ENCODE data around the gene RFXAP. TPM values are rescaled to one million over a fixed set of nuclear protein-coding genes. Genes with fewer than 3 reads are reported as not detected.

RFXAP gene
- polyA plus RNA-seq, 1 of the 3 experiments (the other 2 are of a cell fraction), result 4.1 TPM

GRCh38 chr13:36774931-36775330, 44.1 kb upstream of the RFXAP start:
- POLR2A ChIA-PET, result no interaction called here
- Histone ChIP-seq H3K36me3 (replicated peaks in 1 of 2; ENCODE audit: control insufficient read depth in 1 of 2, insufficient read depth in 2 of 2, low read length in 1 of 2) (no peaks in the 10 kb centered on the region), H3K9me3 (no peaks in the 10 kb centered on the region), H3K27me3 (ENCODE audit: insufficient read depth) (no peaks in the 10 kb centered on the region), H3K9me2 (no peaks in the 10 kb centered on the region), H4K20me1 (ENCODE audit: insufficient read depth) (no peaks in the 10 kb centered on the region), H3F3A (replicated peaks; ENCODE audit: insufficient read depth) (no peaks in the 10 kb centered on the region), H3K9ac (no peak overlapping the region), H3K4me1 (ENCODE audit: control insufficient read depth in 1 of 2, insufficient read depth in 2 of 2, low read depth in 1 of 2, low read length in 1 of 2) (no peaks in the 10 kb centered on the region), H2AFZ (ENCODE audit: low read depth) (no peak overlapping the region), H3K4me2 (no peak overlapping the region), H3K4me3 (ENCODE audit: low read depth in 2 of 2, low read length in 1 of 2) (no peak overlapping the region), H3K27ac (ENCODE audit: low read depth in 2 of 2, low read length in 1 of 2) (no peak overlapping the region), H3K79me2 (ENCODE audit: insufficient read depth) (no peaks in the 10 kb centered on the region)
- TF ChIP-seq TCF12 (IDR thresholded peaks at IDR 0.05) (no peak), SIN3A (IDR thresholded peaks at IDR 0.05; ENCODE audit: borderline replicate concordance, low read depth, low read length) (no peak), MEF2A (IDR thresholded peaks at IDR 0.05; ENCODE audit: borderline replicate concordance, low read depth) (no peak)
- WGBS (ENCODE audit: low lambda C conversion rate), result 62% methylated on average over 5 of the region's 5 CpGs
- CTCF ChIA-PET, result no interaction called here
- DNase-seq, result no peak

GRCh38 chr13:36776175-36776574, 42.8 kb upstream of the RFXAP start:
- H3K9me3 ChIP-seq, result no peaks in the 10 kb centered on the region
- H3K4me2 ChIP-seq, result no peak overlapping the region
- no peak overlapping the region for H3K9ac ChIP-seq
- no peaks in the 10 kb centered on the region for H3K27me3 ChIP-seq (ENCODE audit: insufficient read depth)
- H3K4me3 ChIP-seq (ENCODE audit: low read depth in 2 of 2, low read length in 1 of 2), result no peak overlapping the region
- H3K4me1 ChIP-seq (ENCODE audit: control insufficient read depth in 1 of 2, insufficient read depth in 2 of 2, low read depth in 1 of 2, low read length in 1 of 2), result no peaks in the 10 kb centered on the region
- ChIA-PET CTCF (no interaction called here), POLR2A (no interaction called here)
- TF ChIP-seq IRF3 (IDR thresholded peaks at IDR 0.05; ENCODE audit: low read depth, low read length) (no peak), GATA2 (CRISPR knock-in tag; IDR thresholded peaks at IDR 0.05) (no peak), EZH2phosphoT487 (IDR thresholded peaks at IDR 0.05; ENCODE audit: borderline replicate concordance, low read depth) (no peak), MXI1 (IDR thresholded peaks at IDR 0.05; ENCODE audit: low read depth, low read length) (no peak), PBX3 (IDR thresholded peaks at IDR 0.05) (no peak), MEF2A (IDR thresholded peaks at IDR 0.05; ENCODE audit: borderline replicate concordance, low read depth) (no peak), SMC3 (IDR thresholded peaks at IDR 0.05; ENCODE audit: low read depth, low read length) (no peak), YY1 (IDR thresholded peaks at IDR 0.05; ENCODE audit: low read depth) (no peak), EP300 (IDR thresholded peaks at IDR 0.05; ENCODE audit: borderline replicate concordance in 1 of 2, low read depth in 1 of 2, low read length in 1 of 2) (no peak), REST (IDR thresholded peaks at IDR 0.05; ENCODE audit: low read depth, low read length) (no peak)
- no peaks in the 10 kb centered on the region for H3K9me2 ChIP-seq
- no peaks in the 10 kb centered on the region for H3K36me3 ChIP-seq (replicated peaks in 1 of 2; ENCODE audit: control insufficient read depth in 1 of 2, insufficient read depth in 2 of 2, low read length in 1 of 2)
- H3K79me2 ChIP-seq (ENCODE audit: insufficient read depth), result no peaks in the 10 kb centered on the region
- H4K20me1 ChIP-seq (ENCODE audit: insufficient read depth), result no peaks in the 10 kb centered on the region
- no peak overlapping the region for H2AFZ ChIP-seq (ENCODE audit: low read depth)
- no peak overlapping the region for H3K27ac ChIP-seq (ENCODE audit: low read depth in 2 of 2, low read length in 1 of 2)
- no peaks in the 10 kb centered on the region for H3F3A ChIP-seq (replicated peaks; ENCODE audit: insufficient read depth)
- no peak for DNase-seq
